ENCODE measurements around the gene ADGRA1.

- TF ChIP-seq ZNF561 (tag by site-specific recombination; IDR thresholded peaks at IDR 0.05; ENCODE audit: borderline replicate concordance) (no peak), CTCF (tag by site-specific recombination; IDR thresholded peaks at IDR 0.05) (no peak), SP7 (tag by site-specific recombination; IDR thresholded peaks at IDR 0.05) (no peak), ZFP3 (tag by site-specific recombination; IDR thresholded peaks at IDR 0.05; ENCODE audit: low read depth) (no peak), ZNF768 (tag by site-specific recombination; IDR thresholded peaks at IDR 0.05) (no peak), ZNF24 (tag by site-specific recombination; IDR thresholded peaks at IDR 0.05) (no peak), ZNF501 (tag by site-specific recombination; IDR thresholded peaks at IDR 0.05) (no peak), ZNF544 (tag by site-specific recombination; IDR thresholded peaks at IDR 0.05) (no peak), ZNF274 (IDR thresholded peaks at IDR 0.05; ENCODE audit: low read length) (no peak), ZNF274 (tag by site-specific recombination; IDR thresholded peaks at IDR 0.05; ENCODE audit: borderline replicate concordance) (no peak)
- TF ChIP-seq, protein P1, sequence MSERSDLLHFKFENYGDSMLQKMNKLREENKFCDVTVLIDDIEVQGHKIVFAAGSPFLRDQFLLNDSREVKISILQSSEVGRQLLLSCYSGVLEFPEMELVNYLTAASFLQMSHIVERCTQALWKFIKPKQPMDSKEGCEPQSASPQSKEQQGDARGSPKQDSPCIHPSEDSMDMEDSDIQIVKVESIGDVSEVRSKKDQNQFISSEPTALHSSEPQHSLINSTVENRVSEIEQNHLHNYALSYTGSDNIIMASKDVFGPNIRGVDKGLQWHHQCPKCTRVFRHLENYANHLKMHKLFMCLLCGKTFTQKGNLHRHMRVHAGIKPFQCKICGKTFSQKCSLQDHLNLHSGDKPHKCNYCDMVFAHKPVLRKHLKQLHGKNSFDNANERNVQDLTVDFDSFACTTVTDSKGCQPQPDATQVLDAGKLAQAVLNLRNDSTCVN (tag by site-specific recombination; optimal IDR thresholded peaks at IDR 0.05) = no peak
- TF ChIP-seq, protein P2, sequence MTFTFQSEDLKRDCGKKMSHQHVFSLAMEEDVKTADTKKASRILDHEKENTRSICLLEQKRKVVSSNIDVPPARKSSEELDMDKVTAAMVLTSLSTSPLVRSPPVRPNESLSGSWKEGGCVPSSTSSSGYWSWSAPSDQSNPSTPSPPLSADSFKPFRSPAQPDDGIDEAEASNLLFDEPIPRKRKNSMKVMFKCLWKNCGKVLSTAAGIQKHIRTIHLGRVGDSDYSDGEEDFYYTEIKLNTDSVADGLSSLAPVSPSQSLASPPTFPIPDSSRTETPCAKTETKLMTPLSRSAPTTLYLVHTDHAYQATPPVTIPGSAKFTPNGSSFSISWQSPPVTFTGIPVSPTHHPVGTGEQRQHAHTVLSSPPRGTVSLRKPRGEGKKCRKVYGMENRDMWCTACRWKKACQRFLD (tag by site-specific recombination; IDR thresholded peaks at IDR 0.05) = no peak
Observed at GRCh38 chr10:133159611-133159949, 71.9 kb downstream of the ADGRA1 start.
